ENCODE data around the gene OLFML2A. TPM values are rescaled to one million over a fixed set of nuclear protein-coding genes. Genes with fewer than 3 reads are reported as not detected.

OLFML2A gene
- total RNA-seq, 4 donors from 2014 or later = 40.7 to 64.3 (median 50.2) TPM

DNA sequence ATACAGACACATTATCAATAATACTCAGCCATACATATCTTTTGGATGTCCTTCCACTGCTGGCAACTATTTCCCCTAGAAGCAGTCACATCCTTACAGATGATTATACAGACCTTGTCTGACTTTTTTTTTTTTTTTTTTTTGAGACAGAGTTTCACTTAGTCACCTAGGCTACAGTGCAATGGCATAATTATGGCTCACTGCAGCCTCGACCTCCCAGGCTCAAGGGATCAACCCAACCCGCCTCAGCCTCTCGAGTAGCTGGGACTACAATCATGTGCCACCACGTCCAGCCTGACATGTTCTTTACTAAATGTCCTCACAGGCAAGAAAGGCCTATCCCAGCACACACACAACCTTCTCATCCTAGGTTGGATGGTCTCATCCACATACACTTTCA, 29.9 kb upstream of the OLFML2A start:
- no peaks in the 10 kb centered on the region for H3K36me3 ChIP-seq
- H3K4me3 ChIP-seq (replicated peaks in 1 of 3) = no peak overlapping the region
- H3K9me3 ChIP-seq = no peaks in the 10 kb centered on the region
- intact Hi-C loops (cut with DNase I) = no loop called here
- peaks cover 28 to 32% of the 10 kb centered on the region in 2 donors for H3K4me1 ChIP-seq
- H3K27ac ChIP-seq = no peak overlapping the region
- H3K27me3 ChIP-seq = no peaks in the 10 kb centered on the region
- TF ChIP-seq, protein P1, sequence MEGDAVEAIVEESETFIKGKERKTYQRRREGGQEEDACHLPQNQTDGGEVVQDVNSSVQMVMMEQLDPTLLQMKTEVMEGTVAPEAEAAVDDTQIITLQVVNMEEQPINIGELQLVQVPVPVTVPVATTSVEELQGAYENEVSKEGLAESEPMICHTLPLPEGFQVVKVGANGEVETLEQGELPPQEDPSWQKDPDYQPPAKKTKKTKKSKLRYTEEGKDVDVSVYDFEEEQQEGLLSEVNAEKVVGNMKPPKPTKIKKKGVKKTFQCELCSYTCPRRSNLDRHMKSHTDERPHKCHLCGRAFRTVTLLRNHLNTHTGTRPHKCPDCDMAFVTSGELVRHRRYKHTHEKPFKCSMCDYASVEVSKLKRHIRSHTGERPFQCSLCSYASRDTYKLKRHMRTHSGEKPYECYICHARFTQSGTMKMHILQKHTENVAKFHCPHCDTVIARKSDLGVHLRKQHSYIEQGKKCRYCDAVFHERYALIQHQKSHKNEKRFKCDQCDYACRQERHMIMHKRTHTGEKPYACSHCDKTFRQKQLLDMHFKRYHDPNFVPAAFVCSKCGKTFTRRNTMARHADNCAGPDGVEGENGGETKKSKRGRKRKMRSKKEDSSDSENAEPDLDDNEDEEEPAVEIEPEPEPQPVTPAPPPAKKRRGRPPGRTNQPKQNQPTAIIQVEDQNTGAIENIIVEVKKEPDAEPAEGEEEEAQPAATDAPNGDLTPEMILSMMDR (IDR thresholded peaks at IDR 0.05) = no peak
- no peak for TF ChIP-seq POLR2A (IDR thresholded peaks at IDR 0.05)
- no peak for DNase-seq
- 93 to 96% methylated on average over 4 of the region's 4 CpGs for WGBS, 2 donors

DNA sequence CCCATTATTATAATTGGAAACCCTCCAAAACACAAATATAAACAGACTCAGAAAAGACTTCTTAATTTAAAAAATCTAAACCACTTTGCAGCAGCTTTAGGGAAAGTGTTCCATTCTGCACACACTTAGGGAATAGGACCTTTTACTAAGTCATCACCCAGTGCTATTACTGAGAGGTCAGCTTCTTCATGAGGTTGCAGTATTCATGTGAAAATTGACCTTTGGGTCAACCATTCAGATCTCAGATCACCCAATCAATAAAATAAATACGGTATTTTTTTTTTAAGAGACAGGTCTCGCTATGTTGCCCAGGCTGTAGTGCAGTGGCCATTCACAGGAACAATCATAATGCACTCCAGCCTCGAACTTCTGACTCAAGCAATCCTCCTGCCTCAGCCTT, 27.6 kb upstream of the OLFML2A start:
- H3K36me3 ChIP-seq = no peaks in the 10 kb centered on the region
- no peaks in the 10 kb centered on the region for H3K27me3 ChIP-seq
- intact Hi-C loops (cut with DNase I) = no loop called here
- peaks cover 33 to 40% of the 10 kb centered on the region in 2 donors for H3K4me1 ChIP-seq
- H3K9me3 ChIP-seq = no peaks in the 10 kb centered on the region
- TF ChIP-seq, protein P1 (IDR thresholded peaks at IDR 0.05) = no peak
- no peak for TF ChIP-seq POLR2A (IDR thresholded peaks at IDR 0.05)
- 94 to 100% methylated on average over 3 of the region's 3 CpGs for WGBS, 2 donors
- no peak overlapping the region for H3K27ac ChIP-seq
- no peak for DNase-seq
- H3K4me3 ChIP-seq (replicated peaks in 1 of 3) = no peak overlapping the region

DNA sequence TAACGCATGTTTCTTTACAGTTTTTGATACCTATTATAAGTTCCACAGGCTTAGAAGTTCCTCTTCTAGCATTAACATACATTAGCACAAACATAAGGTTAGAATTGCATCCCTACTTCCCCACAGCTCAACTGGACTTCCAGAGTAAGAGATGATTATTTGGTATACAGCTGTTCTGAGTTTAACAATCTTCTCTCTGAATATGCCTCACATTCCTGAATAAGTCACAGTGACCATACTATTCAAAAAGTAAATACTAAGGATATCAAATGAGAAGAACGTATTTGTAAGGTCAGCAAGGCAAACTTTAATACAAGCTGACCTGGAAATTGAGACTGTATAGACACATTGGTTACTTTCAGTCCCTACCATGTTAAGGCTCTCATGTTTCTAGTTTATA, 27.2 kb upstream of the OLFML2A start:
- H3K36me3 ChIP-seq = no peaks in the 10 kb centered on the region
- DNase-seq = no peak
- H3K9me3 ChIP-seq = no peaks in the 10 kb centered on the region
- no peak overlapping the region for H3K4me3 ChIP-seq (replicated peaks in 1 of 3)
- no peaks in the 10 kb centered on the region for H3K27me3 ChIP-seq
- H3K27ac ChIP-seq = no peak overlapping the region
- TF ChIP-seq, protein P1 (IDR thresholded peaks at IDR 0.05) = no peak
- no peak for TF ChIP-seq POLR2A (IDR thresholded peaks at IDR 0.05)
- intact Hi-C loops (cut with DNase I) = no loop called here
- 94% methylated on average over 2 of the region's 2 CpGs for WGBS, 2 donors
- peaks cover 36 to 41% of the 10 kb centered on the region in 2 donors for H3K4me1 ChIP-seq

DNA sequence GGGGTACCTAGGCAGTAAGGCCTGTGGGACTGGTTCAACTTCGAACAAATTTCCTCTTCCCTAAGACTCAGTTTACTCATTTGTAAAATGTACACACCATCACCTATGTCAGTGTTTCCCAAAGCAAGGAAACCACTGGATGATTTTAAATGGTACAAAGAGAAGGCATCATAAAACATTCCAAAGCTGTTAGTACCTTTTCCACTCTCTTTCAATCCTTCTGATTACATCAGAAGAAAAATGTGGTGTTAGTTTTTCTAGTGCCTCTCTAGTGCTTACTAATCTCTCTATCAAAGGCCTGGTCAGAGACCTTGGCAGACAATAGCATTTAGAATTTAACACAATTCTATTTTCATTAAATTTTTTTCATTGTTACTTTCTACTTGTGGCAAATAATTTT, 24.0 kb upstream of the OLFML2A start:
- no peak for DNase-seq
- Histone ChIP-seq H3K36me3 (no peaks in the 10 kb centered on the region), H3K27ac (peak overlapping the region; percentile 80 to 86 (median 81)), H3K4me1 (peaks cover 46 to 55% of the 10 kb centered on the region in 2 donors), H3K27me3 (no peaks in the 10 kb centered on the region), H3K4me3 (replicated peaks in 1 of 3) (no peak overlapping the region), H3K9me3 (no peaks in the 10 kb centered on the region)
- WGBS, 2 donors = 56 to 74% methylated on average over 1 of the region's 1 CpG
- intact Hi-C loops (cut with DNase I) = no loop called here
- TF ChIP-seq, protein P1 (IDR thresholded peaks at IDR 0.05) = no peak
- no peak for TF ChIP-seq POLR2A (IDR thresholded peaks at IDR 0.05)

DNA sequence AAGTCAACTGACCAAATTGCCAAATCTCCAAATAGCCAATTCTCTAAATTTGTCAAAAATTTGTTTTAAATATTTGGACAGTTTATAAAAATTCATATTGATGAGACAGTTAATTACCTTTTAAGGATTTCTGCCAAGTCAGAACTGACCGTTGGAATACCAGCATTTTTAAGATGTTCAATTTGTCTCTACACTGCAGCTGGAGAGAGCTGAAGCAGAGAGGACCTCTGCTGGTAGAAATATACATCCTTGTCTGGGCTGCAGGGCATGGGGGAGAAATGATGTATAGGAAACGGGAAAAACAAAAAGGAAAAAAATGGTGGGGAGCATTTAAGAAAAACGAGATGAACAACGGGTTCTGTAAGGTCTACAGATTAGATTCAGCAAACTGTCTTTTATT, 22.6 kb upstream of the OLFML2A start:
- 52 to 56% methylated on average over 4 of the region's 4 CpGs for WGBS, 2 donors
- no peak for DNase-seq
- intact Hi-C loops (cut with DNase I) = no loop called here

More for the DNA sequence above, 22.6 kb upstream of the OLFML2A start:
- Histone ChIP-seq H3K27ac (peak overlapping the region; percentile 10 to 86 (median 80)), H3K36me3 (no peaks in the 10 kb centered on the region), H3K27me3 (no peaks in the 10 kb centered on the region), H3K4me3 (replicated peaks in 1 of 3) (no peak overlapping the region), H3K9me3 (no peaks in the 10 kb centered on the region), H3K4me1 (peaks cover 56 to 58% of the 10 kb centered on the region in 2 donors)
- TF ChIP-seq, protein P1 (IDR thresholded peaks at IDR 0.05) = no peak
- no peak for TF ChIP-seq POLR2A (IDR thresholded peaks at IDR 0.05)

Data from thyroid gland (tissue), 4 donors.